GM21737 (cell line): Measurements from ENCODE around the gene EPHA8.

Experiments
- ATAC-seq: cut with Tn5 transposase; IDR thresholded peaks from one replicate; pipeline ENCODE4 v1.9.1; 2021; ENCODE audit warnings: mild to moderate bottlenecking, moderate library complexity; ENCODE audit not compliant: unreplicated experiment

EPHA8 gene

GRCh38 chr1:22562584-22563583, at the start of gene EPHA8:
Gene EPHA8, plus strand, starts transcription at chr1:22563489. Its CDS starts 147 bp downstream, at chr1:22563636.
- ATAC-seq = no peak

GRCh38 chr1:22516906-22517571, 46.2 kb upstream of the EPHA8 start:
- ATAC-seq = no peak

GRCh38 chr1:22517956-22518355, 45.3 kb upstream of the EPHA8 start:
- ATAC-seq = no peak

DNA sequence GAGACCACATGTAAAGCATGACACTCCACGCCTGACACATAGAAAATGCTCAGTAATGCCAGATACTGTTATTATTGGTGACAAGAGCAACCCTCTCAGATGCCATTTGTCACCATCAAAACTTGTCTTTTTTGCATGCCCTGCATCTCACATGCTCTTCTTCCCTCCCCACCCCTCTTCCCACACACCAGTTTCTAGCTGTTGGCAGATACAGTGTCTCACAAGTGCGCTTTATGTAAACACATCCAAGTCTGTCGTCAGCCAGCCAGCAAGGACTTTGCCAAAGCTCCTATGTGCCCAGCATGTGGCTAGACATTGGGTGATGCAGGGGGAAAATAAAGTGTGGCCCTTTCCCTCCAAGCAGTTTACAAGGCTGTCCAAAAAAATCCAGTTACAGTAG, 44.9 kb upstream of the EPHA8 start:
- ATAC-seq = no peak

DNA sequence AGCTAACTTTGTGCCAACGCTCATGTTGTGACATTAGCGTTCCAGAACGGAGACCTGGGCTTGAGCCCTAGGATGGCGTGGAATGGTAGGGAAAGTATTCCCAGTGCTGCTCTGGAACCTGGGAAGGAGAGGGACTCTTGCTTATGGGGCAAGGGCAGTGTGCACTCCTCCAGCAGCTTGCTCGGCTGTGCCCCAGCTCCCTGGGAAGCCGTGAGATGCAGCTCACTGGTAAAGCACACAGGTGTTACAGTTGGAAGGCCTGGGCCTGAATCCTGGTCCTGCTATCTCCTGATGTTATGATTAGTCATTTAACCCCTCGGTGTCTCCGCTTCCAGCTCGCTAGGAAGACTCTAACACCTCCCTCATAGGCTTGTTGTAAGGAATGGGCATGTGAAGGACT, 42.4 kb upstream of the EPHA8 start:
- ATAC-seq = no peak

DNA sequence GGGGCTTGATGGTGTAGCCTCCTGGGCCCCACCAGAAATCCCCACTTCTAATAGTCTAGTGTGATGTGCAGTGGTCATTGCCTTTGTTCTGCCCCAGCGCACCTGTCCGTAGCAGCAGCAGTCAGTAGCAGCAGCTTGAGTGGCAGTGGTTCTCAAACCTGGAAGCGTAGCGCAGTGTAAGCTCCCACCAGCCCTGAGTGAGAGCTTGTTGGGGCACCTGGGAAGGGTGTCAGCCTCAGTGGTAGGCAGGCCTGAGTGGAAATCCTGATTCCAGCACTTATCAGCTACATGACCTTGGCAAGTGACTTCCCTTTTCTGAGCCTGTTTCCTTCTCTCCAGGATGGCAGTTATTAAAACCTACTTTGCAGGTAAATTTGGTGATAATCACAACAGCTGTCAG, 41.6 kb upstream of the EPHA8 start:
- ATAC-seq = no peak

- no peak for ATAC-seq
These were observed 41.0 kb upstream of the EPHA8 start for GRCh38 chr1:22522221-22522743.

DNA sequence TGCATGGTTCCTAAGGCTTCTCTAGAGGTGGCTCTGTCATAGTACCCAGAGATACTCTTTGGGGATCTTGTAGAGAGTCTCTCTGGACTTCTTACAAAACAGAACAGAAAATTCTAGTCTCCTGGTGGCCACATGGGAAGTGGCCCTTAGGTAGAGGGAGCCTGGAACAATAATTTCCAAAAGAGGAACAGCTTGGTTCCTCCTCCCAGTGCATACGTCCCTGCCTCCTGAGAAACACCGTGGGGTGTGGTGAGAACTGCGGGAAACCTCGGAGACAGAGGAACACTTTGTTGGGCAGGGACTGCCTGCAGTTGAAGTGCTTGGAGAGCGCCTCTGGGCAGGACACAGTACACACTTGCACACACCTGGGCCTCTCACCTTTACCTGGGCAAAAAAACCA, 38.8 kb upstream of the EPHA8 start:
- no peak for ATAC-seq

DNA sequence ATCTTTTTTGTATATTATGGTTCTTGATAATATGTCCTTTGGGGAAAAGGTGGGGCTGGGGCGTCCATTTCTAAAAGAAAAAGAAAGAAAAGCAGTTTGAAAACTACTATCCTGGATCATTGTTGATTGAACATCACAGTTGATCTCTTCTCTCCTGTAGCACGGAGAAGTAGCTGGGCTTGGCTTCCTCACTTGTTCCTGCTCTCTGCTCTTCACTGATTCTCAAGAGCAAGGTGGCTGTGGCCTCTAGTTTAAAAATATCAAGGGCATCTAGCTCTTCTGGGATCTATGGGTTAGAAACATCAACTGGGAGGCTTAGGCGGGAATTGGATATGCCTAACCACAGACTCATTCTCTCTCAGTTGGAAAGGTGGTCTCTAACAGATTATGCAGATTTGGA, 38.1 kb upstream of the EPHA8 start:
- no peak for ATAC-seq

GRCh38 chr1:22525646-22526045, 37.6 kb upstream of the EPHA8 start:
- no peak for ATAC-seq

DNA sequence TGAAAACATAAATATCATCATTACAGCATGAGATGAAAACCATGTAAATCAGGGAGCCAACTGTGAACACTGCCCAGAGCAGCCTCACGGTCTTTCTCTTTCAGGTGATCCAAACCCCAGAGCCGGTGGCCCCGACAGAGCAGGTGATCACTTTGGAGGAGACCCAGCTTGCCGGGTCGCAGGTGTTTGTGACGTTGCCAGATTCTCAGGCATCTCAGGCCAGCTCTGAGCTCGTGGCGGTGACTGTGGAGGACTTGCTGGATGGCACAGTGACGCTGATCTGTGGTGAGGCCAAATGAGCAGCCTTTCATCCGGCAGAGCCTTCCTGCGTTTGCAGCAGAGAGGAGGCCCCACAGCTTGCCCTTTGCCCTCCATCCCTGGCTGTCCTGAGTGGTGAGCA, 37.2 kb upstream of the EPHA8 start:
- ATAC-seq = no peak

- no peak for ATAC-seq
These were observed 36.6 kb upstream of the EPHA8 start for GRCh38 chr1:22526677-22527076.

DNA sequence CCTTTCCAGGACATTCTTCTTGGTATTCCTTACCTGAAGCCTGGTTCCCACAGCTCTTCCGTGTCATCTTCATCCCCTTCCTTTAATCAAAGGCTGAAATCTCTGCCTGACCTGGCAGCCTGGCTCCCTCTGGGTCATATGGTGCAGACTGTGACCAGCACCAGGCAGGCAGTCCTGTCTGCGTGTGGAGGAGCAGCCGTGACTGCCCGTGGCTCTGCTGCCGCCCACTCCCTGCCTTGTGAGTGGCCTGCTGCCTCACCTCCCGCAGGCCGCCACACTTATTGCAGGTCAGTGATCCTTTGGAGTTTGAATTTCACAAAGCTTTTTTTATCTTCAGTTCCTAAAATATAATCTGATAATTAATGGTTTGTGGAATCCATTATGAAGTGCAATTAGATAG, 36.2 kb upstream of the EPHA8 start:
- no peak for ATAC-seq

- ATAC-seq = no peak
These were observed 35.6 kb upstream of the EPHA8 start for GRCh38 chr1:22527555-22528296.

- ATAC-seq = no peak
These were observed 34.8 kb upstream of the EPHA8 start for GRCh38 chr1:22528451-22528850.

DNA sequence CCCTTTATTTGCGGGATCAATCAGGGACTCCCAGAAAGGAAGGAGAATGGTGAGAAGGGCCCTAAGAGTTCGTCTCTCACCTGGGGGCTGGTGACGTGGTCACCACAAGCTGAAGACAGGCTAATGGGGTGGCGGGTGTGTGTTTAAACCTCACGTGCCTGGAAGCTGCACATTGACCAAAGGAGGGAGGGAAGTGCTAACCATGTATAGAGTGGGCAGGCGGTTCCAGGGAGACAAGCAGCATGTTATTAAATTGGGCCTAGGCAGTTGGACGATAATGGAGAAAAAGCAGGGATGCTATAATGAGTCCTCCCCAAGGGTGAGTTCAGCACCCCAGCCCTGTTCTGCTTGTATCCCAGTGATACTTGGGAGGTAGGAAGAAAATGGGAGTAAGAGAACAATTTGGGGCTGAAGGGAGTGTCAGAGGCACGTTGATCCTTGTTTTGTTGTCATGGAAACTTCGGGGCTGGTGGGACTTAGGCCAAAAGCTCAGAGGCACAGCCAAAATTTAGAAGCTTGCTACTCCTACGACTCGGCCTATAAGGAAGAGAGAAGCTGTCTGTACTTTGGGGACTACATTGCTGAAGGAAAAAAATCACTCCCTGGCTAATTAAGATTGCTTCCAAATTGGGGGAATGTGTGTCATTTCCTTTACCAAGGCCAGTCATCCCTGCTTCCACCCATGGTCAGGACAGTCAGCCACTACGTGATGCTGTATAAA, 33.2 kb upstream of the EPHA8 start:
- no peak for ATAC-seq

DNA sequence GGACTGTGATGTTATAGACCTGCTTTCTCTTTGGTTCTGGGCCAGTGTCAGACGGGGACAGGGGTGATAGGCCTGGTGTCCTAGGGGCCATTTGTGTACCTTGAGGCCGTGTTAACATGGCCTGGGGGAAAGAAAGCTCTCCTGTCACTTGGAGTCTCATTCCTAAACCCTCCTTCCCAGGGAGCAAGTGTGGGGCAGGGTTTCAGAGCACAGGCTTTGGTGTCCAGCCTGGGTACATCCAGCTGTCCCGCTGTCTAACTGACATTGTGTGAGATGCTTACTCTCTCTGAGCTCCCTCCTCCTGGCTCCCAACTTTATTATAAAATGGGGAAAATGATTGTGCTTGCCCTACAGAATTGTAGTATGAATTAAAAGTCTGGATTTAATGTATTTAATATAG, 32.6 kb upstream of the EPHA8 start:
- no peak for ATAC-seq

DNA sequence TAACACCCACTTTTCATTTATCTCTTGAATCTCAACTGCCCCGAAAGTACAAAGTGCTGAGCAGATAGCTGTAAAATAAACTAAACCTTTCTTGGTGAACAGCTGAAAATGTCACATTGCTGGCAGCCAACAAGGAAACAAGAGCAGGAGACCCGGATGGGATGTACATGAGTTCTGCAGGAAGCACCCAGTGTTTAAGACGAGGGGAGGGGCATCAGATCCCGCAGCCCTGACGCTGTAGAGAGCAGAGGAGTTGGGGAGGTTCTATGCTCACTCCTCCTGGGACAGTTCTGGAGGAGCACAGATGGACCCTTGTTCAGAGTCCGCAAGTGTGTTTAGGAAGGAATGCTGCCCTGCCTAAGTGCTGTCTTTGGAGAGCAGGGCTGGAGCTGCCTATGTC, 32.0 kb upstream of the EPHA8 start:
- no peak for ATAC-seq

GRCh38 chr1:22533244-22533895, 29.9 kb upstream of the EPHA8 start:
- ATAC-seq = no peak

DNA sequence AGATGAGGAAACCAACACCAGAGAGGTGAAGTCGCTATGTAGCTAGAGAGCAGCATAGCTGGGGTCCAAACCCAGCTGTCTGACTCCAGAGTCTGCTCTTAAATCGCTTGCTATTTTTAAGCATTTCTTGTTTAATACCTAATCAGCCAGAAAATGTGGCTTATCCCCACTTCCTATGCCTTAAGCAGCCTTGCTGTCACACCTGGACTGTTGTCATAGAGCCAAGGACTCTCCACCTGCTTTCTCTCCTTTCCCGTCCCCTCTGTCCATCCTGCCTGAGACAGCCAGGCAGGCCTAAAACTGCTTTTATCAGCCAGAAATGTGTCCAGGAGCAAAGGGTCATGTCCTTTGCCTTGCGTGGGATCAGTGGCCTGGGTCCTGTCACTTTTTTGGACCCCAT, 28.3 kb upstream of the EPHA8 start:
- ATAC-seq = no peak
